Lower leg skin (tissue), 4 donors: ENCODE measurements around the gene ZDHHC8. TPM values are rescaled to one million over a fixed set of nuclear protein-coding genes. Genes with fewer than 3 reads are reported as not detected.

ENCODE experiments used
- DNase-seq, 2 donors: peaks; one replicate each; pipeline ENCODE4 v3.0.0-alpha.2; 2019; ENCODE audit warnings: low spot score in 2 of 2
- H3K4me3 ChIP-seq: fragments of 200-600 bp; sonication (generic); 2 replicates; pipeline ENCODE4 v1.5.1; 2017; ENCODE audit warnings: mild to moderate bottlenecking, low read depth; ENCODE audit not compliant: poor library complexity, severe bottlenecking
- POLR2A ChIP-seq, 2 donors: fragments of 450-650 bp; IDR thresholded peaks; one replicate each; pipeline ENCODE4 v1.6.1; 2016 to 2017; ENCODE audit warnings: antibody characterized with exemption in 2 of 2, mild to moderate bottlenecking in 1 of 2, moderate library complexity in 1 of 2
- WGBS, 2 donors: methylation state at CpG; one replicate each; pipeline ENCODE4 v1.1.5; 2018; 5-methylcytosine and 5-hydroxymethylcytosine counted together
- intact Hi-C: fragments of 100-400 bp; cut with DNase I; formaldehyde crosslinking; loops from one replicate; pipeline ENCODE4 v1.15.0; 2023; ENCODE audit warnings: low total_unique reads
- total RNA-seq, 4 donors: library from RNA; depleted of rRNA; stranded (reverse); fragments of >200 nt; gene quantifications; one replicate each; pipeline ENCODE4 v1.1.0, GENCODE V29; 2016
- TF ChIP-seq, protein P1 (sequence below), 3 donors: fragments of 450-650 bp; IDR thresholded peaks; one replicate each; pipeline ENCODE4 v1.5.1; 2016; ENCODE audit warnings: antibody characterized with exemption in 3 of 3, mild to moderate bottlenecking in 3 of 3, moderate library complexity in 2 of 3

ZDHHC8 gene
- total RNA-seq, 4 donors from 2014 or later: 17.8 to 30.0 (median 26.1) TPM

DNA sequence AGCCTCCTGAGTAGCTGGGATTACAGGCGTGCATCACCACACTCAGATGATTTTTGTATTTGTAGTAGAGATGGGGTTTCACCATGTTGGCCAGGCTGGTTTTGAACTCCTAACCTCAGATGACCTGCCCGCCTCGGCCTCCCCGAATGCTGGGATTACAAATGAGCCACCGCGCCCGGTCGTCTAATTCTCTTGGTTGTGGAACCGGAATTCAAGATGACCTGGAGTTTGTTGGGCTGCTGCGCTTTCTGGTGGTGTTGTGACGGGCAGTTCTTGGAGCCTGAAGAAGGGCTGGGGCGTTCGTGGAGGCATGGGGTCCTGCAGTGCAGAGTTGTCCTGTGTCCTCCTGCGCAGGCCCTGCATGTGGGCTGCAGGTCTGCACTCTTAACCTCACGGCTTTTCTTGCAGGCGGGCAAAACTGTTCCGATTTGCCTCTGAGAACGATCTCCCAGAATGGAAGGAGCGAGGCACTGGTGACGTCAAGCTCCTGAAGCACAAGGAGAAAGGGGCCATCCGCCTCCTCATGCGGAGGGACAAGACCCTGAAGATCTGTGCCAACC is 9.7 kb upstream of the ZDHHC8 start:
- no peak for DNase-seq
- H3K4me3 ChIP-seq: no peak overlapping the region
- intact Hi-C loops: no loop called here
- no peak for TF ChIP-seq POLR2A (IDR thresholded peaks at IDR 0.05)
- TF ChIP-seq, protein P1, sequence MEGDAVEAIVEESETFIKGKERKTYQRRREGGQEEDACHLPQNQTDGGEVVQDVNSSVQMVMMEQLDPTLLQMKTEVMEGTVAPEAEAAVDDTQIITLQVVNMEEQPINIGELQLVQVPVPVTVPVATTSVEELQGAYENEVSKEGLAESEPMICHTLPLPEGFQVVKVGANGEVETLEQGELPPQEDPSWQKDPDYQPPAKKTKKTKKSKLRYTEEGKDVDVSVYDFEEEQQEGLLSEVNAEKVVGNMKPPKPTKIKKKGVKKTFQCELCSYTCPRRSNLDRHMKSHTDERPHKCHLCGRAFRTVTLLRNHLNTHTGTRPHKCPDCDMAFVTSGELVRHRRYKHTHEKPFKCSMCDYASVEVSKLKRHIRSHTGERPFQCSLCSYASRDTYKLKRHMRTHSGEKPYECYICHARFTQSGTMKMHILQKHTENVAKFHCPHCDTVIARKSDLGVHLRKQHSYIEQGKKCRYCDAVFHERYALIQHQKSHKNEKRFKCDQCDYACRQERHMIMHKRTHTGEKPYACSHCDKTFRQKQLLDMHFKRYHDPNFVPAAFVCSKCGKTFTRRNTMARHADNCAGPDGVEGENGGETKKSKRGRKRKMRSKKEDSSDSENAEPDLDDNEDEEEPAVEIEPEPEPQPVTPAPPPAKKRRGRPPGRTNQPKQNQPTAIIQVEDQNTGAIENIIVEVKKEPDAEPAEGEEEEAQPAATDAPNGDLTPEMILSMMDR (IDR thresholded peaks at IDR 0.05): no peak
- 96 to 97% methylated on average over 22 of the region's 22 CpGs for WGBS, 2 donors

DNA sequence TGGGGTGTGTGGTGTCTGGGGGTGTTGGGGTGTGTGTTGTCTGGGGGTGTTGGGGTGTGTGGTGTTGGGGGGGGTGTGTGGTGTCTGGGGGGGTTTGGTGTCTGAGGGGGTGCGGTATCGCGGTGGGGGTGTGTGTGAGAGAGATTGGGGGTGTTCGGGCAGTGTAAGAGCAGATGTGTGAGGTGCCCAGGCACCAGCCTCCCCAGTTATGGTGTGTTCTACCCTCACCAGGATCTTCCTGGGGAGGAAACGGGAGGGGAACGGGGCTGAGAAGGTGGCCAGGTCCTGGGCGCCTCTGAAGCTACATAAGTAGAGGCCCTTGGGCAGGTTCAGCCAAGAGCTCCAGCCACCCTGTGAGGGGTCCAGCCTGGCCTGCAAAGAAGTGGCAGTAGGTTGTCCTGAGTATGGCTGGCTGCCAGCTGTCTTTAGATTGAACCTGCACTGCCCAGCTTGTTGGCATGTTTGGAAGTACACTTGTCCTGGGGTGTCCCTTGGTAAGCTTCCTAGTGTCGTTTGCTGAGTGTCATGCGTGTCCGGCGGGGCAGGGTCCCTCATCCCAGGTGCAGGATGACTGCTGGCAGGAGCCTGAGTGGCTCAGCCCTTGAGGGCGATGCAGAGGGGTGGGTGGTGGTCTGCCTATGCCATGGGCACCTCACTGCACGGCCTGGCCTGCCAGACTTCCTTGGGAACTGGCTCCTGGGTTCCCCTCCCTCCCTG is 8.1 kb upstream of the ZDHHC8 start:
- no peak for TF ChIP-seq POLR2A (IDR thresholded peaks at IDR 0.05)
- TF ChIP-seq, protein P1 (IDR thresholded peaks at IDR 0.05): no peak
- no peak overlapping the region for H3K4me3 ChIP-seq
- 90 to 96% methylated on average over 8 to 13 of the region's 13 CpGs for WGBS, 2 donors
- intact Hi-C loops: no loop called here
- DNase-seq: no peak

DNA sequence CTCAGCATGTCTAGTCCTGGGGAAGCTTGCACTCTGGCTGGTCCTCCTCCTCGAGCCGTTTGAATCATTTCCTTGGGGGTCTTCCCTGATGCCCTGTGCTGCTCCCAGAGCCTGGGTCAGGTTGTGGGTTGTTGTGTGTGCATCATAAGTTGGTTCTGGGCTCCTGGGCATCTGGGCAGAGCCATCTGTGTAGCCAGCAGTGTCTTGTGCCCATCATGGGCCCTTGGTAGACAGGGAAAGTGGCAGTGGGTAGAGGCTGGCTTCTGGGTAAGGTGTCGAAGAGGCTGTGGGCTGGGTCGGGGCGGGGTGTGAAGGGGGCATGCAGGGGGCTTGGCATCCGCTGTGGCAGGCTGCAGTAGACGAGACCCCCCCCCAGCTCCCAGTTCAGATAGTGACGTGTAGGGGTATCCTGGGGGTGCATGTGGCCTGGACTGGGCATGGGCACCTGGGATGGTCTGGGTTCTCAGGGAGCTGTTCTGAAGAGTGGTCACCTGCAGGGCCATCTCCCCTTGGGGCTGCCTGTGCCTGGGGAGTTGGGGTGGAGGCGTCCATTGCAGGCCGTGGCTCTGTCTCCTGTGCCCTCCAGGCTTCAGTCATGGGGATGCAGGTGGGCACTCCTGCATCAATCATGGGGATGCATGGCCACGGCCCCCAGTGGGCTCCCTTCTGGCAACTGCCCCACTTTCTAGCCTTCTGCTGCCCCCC is 7.4 kb upstream of the ZDHHC8 start:
- 88 to 89% methylated on average over 9 to 11 of the region's 11 CpGs for WGBS, 2 donors
- no peak for DNase-seq
- TF ChIP-seq, protein P1 (IDR thresholded peaks at IDR 0.05): no peak
- no peak for TF ChIP-seq POLR2A (IDR thresholded peaks at IDR 0.05)
- H3K4me3 ChIP-seq: no peak overlapping the region
- intact Hi-C loops: no loop called here

DNA sequence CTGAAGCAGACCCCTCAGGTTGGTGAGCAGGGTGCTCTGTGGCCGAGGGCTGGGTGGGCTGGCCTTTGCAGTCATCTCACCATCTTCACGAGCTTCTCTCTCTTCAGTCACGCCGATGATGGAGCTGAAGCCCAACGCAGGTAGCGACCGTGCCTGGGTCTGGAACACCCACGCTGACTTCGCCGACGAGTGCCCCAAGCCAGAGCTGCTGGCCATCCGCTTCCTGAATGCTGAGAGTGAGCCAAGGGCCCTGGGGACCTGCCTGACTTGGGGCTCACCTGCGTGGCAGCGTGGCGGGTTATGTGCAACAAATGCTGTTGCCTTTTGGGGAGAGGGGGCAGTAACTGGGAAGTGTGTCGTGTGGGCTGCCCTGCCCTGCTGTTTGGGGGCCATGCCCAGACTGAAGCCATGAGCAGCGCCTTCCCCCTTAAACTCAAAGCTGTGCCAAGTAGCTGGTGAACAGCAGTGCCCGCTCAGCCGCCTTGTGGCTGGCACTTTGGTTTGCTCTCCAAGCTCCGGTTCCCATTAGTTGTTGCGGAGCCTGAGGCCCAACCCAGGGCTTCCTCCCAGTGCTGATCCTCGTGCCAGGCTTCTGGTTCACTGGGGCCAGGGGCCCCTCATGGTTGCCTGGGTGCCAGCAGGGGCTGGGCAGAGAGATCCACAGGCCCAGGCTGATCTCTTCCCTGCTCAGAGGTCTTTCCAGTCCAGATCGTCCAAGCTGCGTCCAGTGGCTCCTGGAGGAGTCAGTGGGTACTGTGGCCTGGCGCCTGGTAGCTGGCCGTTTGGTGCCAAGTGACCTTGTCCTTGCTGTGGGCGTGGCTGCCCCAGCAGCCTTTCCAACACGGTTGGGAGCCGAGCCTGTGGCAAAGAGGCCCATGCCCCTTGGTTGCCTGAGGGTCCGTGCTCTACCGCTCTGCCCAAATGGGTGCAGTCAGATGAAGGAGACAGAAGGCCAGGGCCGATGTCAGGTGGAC is 6.1 kb upstream of the ZDHHC8 start:
- no peak overlapping the region for H3K4me3 ChIP-seq
- intact Hi-C loops: loop anchor here (5.0 kb wide), 1 partner anchor 153 kb away; no protein-coding TSS in a partner anchor
- TF ChIP-seq, protein P1 (IDR thresholded peaks at IDR 0.05): no peak
- no peak for TF ChIP-seq POLR2A (IDR thresholded peaks at IDR 0.05)
- DNase-seq: no peak
- WGBS, 2 donors: 85 to 89% methylated on average over 30 of the region's 32 CpGs

DNA sequence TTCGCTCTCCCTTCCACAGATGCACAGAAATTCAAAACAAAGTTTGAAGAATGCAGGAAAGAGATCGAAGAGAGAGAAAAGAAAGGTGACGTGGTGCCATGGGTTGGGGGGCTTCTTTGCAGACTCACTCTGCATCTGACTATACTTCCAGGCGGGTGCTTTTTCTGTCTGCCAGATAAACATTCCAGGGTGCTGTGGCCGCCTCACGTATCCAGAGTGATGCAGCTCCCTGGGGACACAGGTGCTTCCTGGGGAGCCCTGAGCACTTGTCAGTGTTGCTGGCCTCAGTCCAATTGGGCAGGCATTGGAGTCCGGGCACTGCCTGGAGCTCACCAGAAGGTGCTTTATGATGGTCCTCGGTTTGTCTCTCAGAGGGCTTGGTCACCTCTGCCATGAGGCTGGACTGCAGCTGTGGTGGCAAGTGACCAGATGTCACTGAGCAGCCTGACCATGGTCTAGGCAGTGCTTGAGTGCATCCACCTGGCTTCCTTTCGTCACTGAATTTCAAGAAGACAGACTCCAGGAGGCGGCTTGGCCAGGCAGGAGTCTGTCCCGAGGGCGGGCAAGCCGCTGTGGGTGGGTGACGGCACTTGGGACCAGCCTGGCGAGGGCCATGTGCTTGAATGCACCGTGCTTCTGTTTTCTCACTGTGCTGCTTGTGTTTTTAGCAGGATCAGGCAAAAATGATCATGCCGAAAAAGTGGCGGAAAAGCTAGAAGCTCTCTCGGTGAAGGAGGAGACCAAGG is 5.1 kb upstream of the ZDHHC8 start:
- intact Hi-C loops: loop anchor here (5.0 kb wide), 1 partner anchor 154 kb away; no protein-coding TSS in a partner anchor
- H3K4me3 ChIP-seq: no peak overlapping the region
- DNase-seq: no peak
- WGBS, 2 donors: 83 to 88% methylated on average over 17 to 19 of the region's 19 CpGs
- TF ChIP-seq, protein P1 (IDR thresholded peaks at IDR 0.05): no peak
- TF ChIP-seq POLR2A (IDR thresholded peaks at IDR 0.05): no peak
